IPS-11a (cell line): ENCODE results near the gene IFT80.
A peak's percentile ranks its signal among the peaks of the same experiment; 100 is the strongest.
"Not testable (repeated sequence)": the region's sequence is repeated elsewhere in the genome, so short reads cannot be mapped to it uniquely, and the experiment has no call there.

Source experiments
- H3K4me3 ChIP-seq: one replicate; pipeline ENCODE4 v1.5.1; 2013; ENCODE audit warnings: low read depth, low read length, control low read depth

The IFT80 gene

DNA sequence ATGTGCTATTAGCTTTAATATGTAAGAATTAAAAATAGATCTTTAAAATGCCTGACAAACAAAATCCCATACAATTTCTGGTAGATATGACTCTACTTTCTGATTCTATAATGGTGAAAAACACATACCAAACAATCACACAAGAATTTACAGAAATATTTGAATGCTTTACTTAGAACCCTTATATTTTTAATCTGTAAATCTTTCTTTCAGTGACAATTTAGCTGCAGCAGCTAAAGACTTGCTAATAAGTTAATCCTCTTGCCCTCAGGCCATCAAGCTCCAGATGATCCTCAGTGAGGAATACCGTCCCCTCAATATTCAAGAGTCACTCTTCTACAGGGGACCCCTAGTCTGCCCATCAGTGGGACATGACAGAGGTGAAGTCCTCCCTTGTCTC, 118.2 kb downstream of the IFT80 start:
- no peak overlapping the region for H3K4me3 ChIP-seq

DNA sequence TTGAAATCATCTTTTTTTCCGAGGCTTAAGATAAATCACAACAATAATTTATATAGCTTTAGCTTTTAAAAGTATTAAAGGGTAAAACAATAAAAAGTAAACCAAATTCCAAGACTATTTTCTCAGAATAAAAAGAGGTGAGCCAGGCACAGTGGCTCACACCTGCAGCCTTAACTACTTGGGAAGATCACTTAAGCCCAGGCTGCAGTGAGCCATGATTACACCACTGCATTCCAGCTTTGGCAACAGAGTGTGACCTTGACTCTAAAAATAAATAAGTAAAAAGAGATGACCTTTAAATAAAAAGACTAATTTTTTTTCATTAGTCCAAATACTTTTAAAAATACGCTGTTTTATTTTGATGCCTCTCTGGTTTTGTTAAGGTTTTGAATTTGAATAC, 119.4 kb downstream of the IFT80 start:
- no peak overlapping the region for H3K4me3 ChIP-seq

DNA sequence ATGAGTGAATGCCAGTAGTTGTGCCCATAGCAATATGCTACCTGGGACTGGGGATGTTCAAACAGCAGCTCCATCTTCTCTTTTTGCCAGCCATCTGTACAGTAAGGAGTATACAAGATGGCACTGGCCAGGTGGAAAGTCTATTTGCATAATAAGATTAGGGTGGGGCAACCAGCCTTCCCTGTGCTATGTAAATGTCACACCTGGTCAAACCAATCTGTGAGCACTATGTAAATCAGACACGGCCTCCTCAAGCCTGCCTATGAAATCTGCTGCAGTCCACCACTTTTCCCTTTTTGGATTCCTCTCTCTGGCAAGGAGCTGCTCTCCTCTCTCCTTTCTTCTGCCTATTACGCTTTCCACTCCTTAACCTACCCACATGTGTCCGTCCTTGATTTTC, 120.8 kb downstream of the IFT80 start:
- H3K4me3 ChIP-seq, result no peak overlapping the region

DNA sequence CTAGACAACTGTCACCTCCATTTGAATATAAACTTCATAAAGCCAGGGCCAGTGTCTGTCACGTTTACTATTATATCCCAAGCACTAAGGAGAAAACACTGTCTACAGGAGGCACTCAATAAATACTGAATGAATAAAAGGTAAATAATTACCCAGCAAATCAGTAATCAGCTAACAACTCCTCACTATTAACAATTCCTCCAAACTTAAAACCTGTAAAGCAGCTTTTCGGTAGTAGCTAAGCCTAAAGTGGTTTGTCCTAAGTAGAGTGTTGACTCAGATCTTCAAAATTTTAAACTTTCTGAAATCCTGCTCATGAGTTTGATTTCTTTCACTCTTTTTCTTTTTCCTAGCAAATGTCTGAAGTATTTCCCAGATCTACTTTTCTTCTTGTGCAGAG, 133.9 kb downstream of the IFT80 start:
- no peak overlapping the region for H3K4me3 ChIP-seq

DNA sequence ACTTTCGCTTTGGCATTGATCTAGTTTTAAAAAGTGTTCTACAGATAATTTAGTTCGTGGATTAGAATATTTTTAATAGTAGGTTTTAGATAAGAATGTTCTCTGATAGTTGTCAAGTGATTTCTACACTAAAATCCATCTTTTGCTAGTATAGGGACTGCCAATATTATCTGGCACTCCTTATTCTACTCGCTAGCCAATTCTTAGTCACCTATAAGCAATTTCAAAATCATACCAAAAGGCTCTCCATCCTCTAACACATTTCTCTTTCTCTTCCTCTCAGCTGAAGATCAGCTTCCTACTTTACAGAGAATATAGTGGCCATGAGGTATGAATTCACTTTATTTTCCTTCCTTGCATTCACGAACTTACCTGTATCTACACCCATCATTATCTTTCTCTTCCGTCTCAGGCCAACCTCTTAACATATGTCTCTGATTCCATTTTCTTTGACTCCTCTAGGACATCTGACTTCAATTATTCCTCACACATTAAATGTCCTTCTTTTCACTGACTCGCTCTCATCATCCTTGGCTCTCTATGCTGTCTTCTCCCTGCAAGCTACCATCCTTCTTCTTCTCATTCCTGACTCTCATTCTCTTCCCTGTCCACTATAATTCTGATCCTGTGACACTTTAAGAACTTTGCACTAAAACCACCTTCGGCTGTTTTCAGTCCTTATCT, 138.3 kb downstream of the IFT80 start:
- H3K4me3 ChIP-seq, result no peak overlapping the region

DNA sequence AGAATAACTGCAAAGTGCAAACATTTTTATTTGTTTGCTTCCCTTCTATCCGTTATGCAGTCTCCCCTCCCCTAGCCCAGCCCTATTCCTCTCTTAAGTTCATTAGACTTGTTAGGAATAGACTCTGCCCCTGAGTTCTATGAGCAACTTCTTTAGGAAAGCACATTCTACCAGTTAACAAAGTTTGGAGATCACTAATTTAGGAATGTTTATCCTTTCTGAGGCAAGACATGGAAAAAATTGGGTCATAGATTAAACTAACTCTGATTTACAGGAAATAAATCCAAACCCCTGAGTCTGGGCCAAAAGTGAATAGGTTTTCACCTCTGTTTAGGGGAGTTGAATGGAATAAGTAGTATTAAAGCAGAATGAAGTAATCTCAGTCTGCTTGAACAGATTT, 139.4 kb downstream of the IFT80 start:
- no peak overlapping the region for H3K4me3 ChIP-seq

DNA sequence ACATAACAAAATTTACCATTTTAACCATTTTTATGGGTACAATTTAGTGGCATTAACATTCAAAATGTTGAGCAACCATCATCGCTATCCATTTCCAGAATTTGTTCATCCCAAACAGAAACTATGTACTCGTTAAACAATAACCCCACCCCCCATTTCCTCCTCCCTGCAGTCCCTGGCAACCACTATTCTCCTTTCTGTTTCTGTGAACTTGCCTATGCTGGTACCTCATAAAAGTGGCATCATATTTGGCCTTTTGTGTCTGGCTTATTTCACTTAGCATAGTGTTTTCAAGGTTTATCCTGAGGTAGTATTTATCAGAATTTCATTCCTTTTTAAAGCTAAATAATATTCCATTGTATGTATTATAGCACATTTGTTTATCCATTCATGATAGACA, 141.4 kb downstream of the IFT80 start:
- H3K4me3 ChIP-seq, result no peak overlapping the region

DNA sequence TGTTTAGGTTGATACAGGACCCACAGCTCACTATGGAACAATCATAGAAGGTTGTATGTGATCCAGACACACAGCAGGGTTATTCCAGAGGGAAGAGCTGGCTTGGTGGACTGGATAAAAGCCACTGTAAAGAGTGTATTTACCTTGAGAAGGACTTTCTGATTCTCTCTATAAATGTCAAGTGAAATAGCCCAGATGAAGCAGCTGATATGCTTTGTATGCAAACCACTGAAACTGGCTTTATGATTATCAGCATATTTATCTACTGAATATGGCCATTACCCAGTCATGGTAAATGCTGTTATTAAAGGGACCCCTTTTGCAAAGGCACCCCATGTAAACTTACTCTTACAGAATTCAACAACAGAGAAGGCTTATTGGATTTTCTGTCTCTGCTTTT, 145.7 kb downstream of the IFT80 start:
- no peak overlapping the region for H3K4me3 ChIP-seq

DNA sequence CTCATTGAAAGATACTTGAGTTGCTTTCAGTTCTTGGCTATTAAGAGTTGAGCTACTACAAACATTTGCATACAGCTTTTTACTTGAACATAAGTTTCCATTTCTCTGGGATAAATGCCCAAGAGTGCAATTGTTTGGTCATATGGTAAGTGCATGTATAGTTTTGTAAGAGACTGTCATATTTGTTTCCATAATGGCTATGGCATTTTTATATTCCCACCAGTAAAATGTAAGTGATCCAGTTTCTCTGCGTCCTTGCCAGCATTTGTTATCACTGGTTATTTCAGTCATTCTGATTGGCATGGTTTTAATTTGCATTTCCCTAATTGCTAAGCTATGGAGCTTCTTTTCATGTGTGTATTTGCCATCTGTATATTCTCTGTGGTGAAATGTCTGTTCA, 151.3 kb downstream of the IFT80 start:
- no peak overlapping the region for H3K4me3 ChIP-seq

DNA sequence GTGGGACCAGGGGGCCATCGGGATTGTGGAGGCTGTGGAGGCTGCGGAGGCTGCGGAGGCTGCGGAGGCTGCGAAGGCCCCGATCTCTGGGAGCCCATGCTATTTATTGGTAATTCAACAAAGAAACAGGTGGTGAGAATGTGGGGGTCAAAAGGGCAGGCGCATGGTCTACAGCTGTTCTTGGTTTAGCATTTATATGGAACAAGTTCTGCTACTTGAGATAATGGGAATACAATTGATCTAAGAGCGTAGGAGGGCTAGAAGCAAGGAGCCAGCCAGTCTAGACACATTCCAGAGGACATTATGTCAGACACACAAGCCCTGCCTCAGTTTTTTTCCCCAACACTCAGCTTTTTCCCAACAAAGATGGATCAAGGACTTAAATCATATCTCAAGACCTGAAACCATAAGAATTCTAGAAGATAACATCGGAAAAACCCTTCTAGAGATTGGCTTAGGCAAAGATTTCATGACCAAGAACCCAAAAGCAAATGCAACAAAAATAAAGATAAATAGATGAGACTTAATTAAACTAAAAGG, 153.7 kb downstream of the IFT80 start:
- no peak overlapping the region for H3K4me3 ChIP-seq

DNA sequence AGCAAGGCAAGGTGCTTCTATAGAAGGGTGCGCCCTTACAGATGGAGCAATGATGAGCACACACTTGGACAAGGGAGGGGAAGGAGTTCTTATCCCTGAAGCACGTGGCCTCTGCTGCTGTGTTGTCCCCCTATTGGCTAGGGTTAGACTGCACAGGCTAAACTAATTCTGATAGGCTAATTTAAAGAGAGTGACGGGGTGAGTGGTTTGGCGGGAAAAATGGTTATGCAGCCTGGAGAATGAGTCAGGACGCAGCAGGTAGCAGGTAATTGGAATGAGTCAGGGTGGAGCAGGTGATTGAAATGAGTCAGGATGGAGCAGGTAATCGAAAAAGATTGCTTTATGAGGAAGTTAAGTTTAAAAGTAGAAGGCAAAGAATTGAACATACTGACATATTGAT, 158.3 kb downstream of the IFT80 start:
- not testable (repeated sequence) for H3K4me3 ChIP-seq

DNA sequence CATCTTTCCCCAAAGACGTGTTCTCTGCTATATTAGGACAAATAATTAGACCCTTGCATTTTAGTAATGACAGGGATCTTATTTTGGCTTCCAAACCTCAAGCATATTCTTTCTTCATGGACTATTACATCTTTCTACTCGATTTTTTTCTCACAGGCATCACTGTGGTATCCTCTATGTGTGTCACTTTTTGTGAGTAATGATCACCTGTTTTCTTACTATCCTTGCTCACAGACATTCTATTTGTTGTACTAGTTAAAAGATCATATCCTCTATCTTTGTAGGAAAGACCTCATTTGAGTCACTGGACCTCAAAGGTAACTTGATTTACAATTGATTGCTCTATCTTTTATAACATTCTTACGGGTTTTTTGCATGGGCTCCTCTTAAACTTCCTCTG, 167.0 kb downstream of the IFT80 start:
- H3K4me3 ChIP-seq, result no peak overlapping the region

DNA sequence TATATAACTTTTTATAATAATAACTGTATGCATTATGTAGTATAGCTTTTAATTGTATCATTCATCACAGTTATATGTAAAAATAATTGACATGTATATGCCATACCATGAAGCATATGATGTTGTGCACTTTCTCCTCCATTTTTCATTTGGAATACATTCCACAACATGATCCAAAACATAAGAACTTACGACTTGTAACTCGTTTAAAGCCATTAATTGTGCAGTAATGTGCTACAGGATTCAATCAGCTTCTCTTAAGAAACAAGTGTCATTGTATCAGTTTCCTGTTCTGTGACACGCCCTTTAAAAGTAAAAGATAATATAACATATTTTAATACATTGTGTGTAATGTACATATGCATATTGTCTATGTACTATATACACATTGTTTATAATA, 171.6 kb downstream of the IFT80 start:
- H3K4me3 ChIP-seq, result no peak overlapping the region

DNA sequence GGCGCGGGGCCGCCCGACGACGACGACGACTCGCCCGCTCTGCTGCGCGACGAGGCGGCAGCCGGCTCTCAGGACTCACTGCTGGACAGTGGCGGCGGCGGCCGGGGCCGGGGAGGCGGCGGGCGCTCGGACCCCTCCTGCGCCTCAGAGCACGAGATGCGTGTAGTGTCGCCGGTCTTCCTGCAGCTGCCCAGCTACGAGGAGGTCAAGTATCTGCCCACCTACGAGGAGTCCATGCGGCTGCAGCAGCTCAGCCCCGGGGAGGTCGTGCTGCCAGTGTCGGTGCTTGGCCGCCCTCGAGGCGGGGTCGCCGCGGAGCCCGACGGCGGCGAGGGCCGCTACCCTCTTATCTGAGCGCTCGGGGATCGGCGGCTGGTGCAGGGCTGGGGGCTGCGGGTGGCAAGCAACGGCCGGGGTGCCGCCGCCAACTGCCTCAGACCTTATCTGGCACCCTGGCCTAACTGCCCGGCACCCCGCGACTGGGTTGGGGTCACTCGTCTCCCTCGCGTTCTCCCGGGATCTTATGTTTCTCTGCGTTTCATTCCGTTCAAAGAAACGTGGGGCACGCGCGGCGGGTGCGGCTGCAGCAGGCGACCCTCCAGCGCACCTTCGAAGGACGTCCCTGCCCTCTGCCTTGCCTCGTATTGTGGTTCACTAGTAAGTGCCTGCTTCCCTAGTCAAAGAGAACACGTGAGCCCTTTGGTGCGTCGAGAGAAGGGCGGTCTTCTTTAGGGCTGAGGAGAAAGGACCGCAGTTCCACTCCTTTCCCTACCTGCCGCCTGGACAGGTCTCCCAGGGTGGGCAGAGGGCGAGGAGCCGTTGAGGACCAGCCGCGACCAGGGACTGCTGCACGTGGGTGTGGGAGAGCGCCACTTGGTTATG, 172.8 kb downstream of the IFT80 start:
- H3K4me3 ChIP-seq, result peak overlapping the region; percentile 14

DNA sequence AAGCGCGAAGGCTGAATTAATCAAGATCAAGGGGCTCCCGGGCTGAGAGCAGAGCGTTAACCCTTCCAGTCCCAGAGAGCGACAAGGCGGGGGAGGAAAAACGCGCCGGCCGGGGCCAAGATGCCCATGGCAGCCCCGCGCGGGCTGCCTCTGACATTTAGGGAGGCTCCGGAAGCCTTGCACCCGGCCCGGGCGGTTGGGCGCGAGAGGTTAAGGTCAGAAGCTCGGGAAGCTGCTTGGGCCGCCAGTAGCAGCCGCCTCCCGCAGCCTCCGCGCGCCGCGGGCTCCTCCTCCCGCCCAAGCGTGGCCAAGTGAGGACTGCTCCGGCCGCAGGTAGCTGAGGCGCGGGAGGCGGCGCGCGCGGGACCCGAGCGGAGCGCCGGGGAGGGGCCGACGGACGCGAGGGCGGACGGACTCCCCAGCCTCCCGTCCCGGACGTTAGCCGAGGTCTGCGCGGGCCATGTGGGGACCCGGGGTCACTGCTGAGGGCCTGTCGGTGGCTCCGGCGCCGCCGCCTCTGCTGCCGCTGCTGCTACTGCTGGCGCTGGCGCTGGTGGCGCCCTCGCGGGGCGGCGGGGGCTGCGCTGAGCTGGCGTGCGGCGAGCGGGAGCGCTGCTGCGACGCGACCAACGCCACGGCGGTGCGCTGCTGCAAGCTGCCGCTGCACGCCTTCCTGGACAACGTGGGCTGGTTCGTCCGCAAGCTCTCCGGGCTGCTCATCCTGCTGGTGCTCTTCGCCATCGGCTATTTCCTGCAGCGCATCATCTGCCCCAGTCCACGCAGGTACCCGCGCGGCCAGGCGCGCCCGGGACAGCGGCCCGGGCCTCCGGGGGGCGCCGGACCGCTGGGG, 173.6 kb downstream of the IFT80 start, which contains the start of gene C3orf80:
Gene C3orf80 (plus strand): TSS at position 247 of the 850 bp plus-strand sequence. CDS start 214 bp downstream, at position 461.
- peak within 1 kb of the TSS; percentile 45 for H3K4me3 ChIP-seq

DNA sequence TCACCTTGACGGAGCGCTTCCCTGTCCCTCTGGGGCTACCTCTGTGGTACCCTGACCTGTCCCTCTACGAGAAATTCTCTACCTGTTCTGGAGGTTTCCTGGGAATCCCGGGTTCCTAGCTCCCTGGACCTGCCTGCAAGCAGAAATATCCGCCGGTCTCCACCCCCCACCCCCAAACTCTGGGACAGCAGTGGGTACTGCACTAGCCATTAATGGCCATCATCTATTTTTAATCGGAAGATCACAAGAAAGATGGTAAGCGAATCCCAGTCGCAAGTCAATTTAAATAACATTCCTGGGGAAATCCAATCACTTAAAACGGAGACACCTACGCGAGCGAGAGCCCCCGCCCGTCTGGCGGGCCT, 174.2 kb downstream of the IFT80 start:
- H3K4me3 ChIP-seq, result peak overlapping the region; percentile 45

DNA sequence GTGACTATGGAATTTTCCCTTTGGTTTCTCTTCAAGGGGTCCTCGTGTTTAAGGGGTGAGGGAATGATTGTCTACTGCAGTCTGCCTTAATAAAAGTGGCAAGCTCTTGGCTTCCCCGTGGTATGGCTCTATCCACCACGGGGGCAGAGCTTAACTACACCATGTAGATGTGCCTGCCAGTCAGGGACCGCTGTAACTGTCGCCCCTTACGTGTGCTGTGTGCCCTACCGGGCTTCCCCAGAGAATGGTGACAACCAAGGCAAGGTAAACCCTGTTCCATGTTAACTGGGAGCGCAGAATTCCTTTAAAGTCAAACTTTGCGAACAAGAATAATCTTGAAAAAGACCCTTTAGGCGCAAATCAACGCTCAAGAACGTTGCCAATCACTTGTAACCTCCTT, 174.8 kb downstream of the IFT80 start:
- peak overlapping the region; percentile 45 for H3K4me3 ChIP-seq

DNA sequence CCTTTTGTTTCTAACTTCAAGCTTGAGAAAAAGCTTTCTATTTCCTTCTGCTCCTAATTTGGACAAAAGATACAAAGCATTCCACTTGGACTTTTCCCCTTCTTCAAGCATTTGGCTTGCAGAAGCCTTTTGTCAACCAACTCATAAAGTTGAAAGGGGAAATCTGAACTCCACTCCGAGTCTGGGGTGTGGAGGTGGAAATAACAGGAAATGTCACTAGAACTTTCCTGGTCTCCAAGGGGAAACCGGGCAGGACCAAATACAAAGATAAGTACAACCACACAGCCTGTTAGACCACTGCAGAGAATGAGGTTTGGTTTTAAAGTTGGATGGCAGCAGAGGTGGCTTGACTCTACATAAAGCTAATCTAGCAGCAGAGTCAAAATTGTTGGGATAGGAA, 178.0 kb downstream of the IFT80 start:
- no peak overlapping the region for H3K4me3 ChIP-seq

DNA sequence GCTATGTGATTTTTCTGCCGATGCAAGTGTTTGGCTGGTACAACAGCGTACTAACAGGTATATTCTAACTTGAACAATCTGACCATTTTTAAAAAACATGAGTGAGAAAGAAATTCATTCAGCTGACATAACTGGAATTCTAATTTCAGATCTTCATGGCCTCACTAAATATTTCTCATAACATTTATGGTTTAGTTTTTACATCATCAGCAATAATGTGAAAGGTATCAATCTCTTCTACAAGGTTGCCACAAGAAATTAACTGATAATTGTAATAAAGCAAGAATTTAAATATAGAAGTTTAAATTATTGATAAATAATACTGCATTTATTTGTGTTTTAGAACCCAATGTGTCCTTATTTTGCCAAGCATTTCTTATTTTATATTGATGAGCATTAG, 179.0 kb downstream of the IFT80 start:
- H3K4me3 ChIP-seq, result no peak overlapping the region

DNA sequence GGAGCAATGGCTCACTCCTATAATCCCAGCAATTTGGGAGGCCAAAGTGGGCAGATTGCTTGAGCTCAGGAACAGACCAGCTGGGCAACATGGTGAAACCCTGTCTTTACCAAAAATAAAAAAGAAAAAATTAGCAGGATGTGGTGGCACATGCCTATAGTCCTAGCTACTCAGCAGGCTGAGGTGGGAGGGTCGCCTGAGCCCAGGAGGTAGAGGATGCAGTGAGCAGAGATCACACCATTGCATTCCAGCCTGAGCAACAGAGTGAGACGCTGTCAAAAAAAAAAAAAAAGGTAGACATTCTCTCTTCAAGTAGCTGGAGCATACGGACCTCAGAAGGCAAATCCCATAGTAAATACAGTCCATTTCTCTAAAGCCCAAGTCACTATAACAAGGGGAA, 180.9 kb downstream of the IFT80 start:
- no peak overlapping the region for H3K4me3 ChIP-seq

DNA sequence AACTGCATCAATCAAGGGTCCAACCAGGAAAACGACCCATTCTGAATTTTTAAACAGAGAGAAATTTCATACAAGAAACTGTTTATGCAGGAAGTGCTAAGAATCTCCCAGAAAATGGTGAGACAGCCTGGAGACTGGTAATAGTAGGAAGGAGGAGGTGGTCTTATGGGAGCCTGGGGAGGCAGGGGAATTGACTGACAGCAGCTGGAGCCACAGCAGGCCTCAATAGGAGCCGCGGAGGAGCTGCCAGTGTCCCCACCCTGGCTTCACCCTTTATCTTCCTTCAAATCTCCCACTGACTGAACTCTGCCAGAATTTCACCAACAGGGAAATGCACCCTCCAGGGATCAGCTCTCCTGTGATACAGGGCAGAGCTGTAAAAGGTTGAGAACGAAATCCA, 181.3 kb downstream of the IFT80 start:
- no peak overlapping the region for H3K4me3 ChIP-seq
